ENCODE measurements around the gene OGDHL.

GRCh38 chr10:49743464-49744075 lies 18.6 kb downstream of the OGDHL start:
- TF ChIP-seq CTCF (IDR thresholded peaks at IDR 0.05; ENCODE audit: insufficient read depth, low read depth, low read length) (no peak), EZH2 (IDR thresholded peaks at IDR 0.05; ENCODE audit: insufficient read depth, low read length) (no peak)

All from astrocyte (in vitro differentiated cells and primary cell).